IMR-90 (cell line): ENCODE data around the gene RXRB. TPM values are rescaled to one million over a fixed set of nuclear protein-coding genes. Genes with fewer than 3 reads are reported as not detected.
A peak's percentile ranks its signal among the peaks of the same experiment; 100 is the strongest.

ENCODE experiments used
- ATAC-seq: fragments of 200-7000 bp; cut with Tn5 transposase; 2 replicates; pipeline ENCODE4 v1.9.1; 2020; ENCODE audit warnings: low read depth, mild to moderate bottlenecking, moderate library complexity
- Bru-seq: library from RNA; stranded (reverse); fragments of 400-500 nt; gene quantifications from one replicate; lab custom pipeline; 2021; lab: Mats Ljungman, UMichigan
- BruChase-seq, 2 experiments: library from RNA; stranded (reverse); fragments of 400-500 nt; gene quantifications; one replicate each; lab custom pipeline; 2021; lab: Mats Ljungman, UMichigan
- BruUV-seq: library from RNA; stranded (reverse); fragments of 400-500 nt; replicated peaks from 2 replicates; lab custom pipeline; 2021; lab: Mats Ljungman, UMichigan
- CTCF ChIA-PET: fragments of 300-600 bp; formaldehyde crosslinking; extraction: SDS; loops from one replicate; lab custom pipeline; 2021; ENCODE audit warnings: antibody characterized with exemption; lab: Yijun Ruan, JAX
- POLR2A ChIA-PET: fragments of 300-600 bp; sonication (Branson Sonifier 250); formaldehyde crosslinking; loops from one replicate; lab custom pipeline; 2022; ENCODE audit warnings: antibody characterized with exemption; ENCODE audit not compliant: unreplicated experiment; lab: Charles Lee
- DNase-seq: peaks from one replicate; pipeline ENCODE4 v3.0.0; 2013
- H2AFZ ChIP-seq: replicated peaks from 2 replicates; pipeline ENCODE3; 2013; ENCODE audit warnings: low read length, mild to moderate bottlenecking; ENCODE audit not compliant: poor library complexity
- H2AK5ac ChIP-seq: 2 replicates; pipeline ENCODE4 v1.6.1; 2013; ENCODE audit warnings: low read depth, low read length, inconsistent platforms
- H2AK9ac ChIP-seq: replicated peaks from 2 replicates; pipeline ENCODE3; 2013; ENCODE audit warnings: mild to moderate bottlenecking, low read depth, low read length, moderate library complexity; ENCODE audit not compliant: poor library complexity
- H2BK120ac ChIP-seq: 2 replicates; pipeline ENCODE4 v1.6.1; 2013; ENCODE audit warnings: low read depth, low read length, inconsistent platforms
- H2BK15ac ChIP-seq: 3 replicates; pipeline ENCODE4 v1.6.1; 2013; ENCODE audit warnings: low read depth, low read length, inconsistent platforms
- H2BK20ac ChIP-seq: 2 replicates; pipeline ENCODE4 v1.6.1; 2013; ENCODE audit warnings: low read depth, mild to moderate bottlenecking, inconsistent platforms, low read length, moderate library complexity
- H2BK5ac ChIP-seq: 2 replicates; pipeline ENCODE4 v1.6.1; 2013; ENCODE audit warnings: mild to moderate bottlenecking, low read depth, low read length, inconsistent platforms; ENCODE audit not compliant: poor library complexity, severe bottlenecking
- H3K14ac ChIP-seq: replicated peaks from 2 replicates; pipeline ENCODE4 v1.6.1; 2013; ENCODE audit warnings: low read depth, low read length, inconsistent platforms
- H3K18ac ChIP-seq: 2 replicates; pipeline ENCODE4 v1.6.1; 2013; ENCODE audit warnings: low read depth, low read length, control low read depth
- H3K23ac ChIP-seq: 2 replicates; pipeline ENCODE4 v1.6.1; 2013; ENCODE audit warnings: low read depth, low read length, inconsistent platforms
- H3K27ac ChIP-seq: 2 replicates; pipeline ENCODE4 v1.5.1; 2013; ENCODE audit warnings: mild to moderate bottlenecking, control low read depth, low read length; ENCODE audit not compliant: insufficient read depth
- H3K27me3 ChIP-seq: 2 replicates; pipeline ENCODE4 v1.6.1; 2013; ENCODE audit warnings: low read length; ENCODE audit not compliant: control insufficient read depth, insufficient read depth
- H3K36me3 ChIP-seq: 2 replicates; pipeline ENCODE4 v1.6.1; 2013; ENCODE audit warnings: low read length, mixed read lengths; ENCODE audit not compliant: control insufficient read depth, insufficient read depth
- H3K4ac ChIP-seq: 2 replicates; pipeline ENCODE4 v1.6.1; 2013; ENCODE audit warnings: low read depth, low read length, inconsistent platforms
- H3K4me1 ChIP-seq: 2 replicates; pipeline ENCODE4 v1.6.1; 2013; ENCODE audit warnings: low read length, mixed read lengths; ENCODE audit not compliant: control insufficient read depth, insufficient read depth
- H3K4me2 ChIP-seq: 2 replicates; pipeline ENCODE4 v1.6.1; 2013; ENCODE audit warnings: low read depth, mild to moderate bottlenecking, control low read depth, low read length, moderate library complexity
- H3K4me3 ChIP-seq: 2 replicates; pipeline ENCODE4 v1.5.1; 2013; ENCODE audit warnings: low read depth, mild to moderate bottlenecking, control low read depth, low read length, moderate library complexity; ENCODE audit not compliant: insufficient read depth
- H3K56ac ChIP-seq: 2 replicates; pipeline ENCODE4 v1.6.1; 2013; ENCODE audit warnings: low read length, inconsistent platforms; ENCODE audit not compliant: insufficient read depth; ENCODE audit errors: extremely low read depth
- H3K79me1 ChIP-seq, 2 experiments: 2 replicates each; pipeline ENCODE4 v1.6.1; 2013; ENCODE audit warnings: low read length in 2 of 2, inconsistent platforms in 1 of 2, low read depth in 1 of 2
- H3K9ac ChIP-seq: 2 replicates; pipeline ENCODE4 v1.6.1; 2013; ENCODE audit warnings: low read depth, low read length, control low read depth
- H3K9me1 ChIP-seq: 2 replicates; pipeline ENCODE4 v1.6.1; 2013; ENCODE audit warnings: low read length, inconsistent platforms; ENCODE audit not compliant: insufficient read depth
- H3K9me3 ChIP-seq: 2 replicates; pipeline ENCODE4 v1.6.1; 2013; ENCODE audit warnings: low read length; ENCODE audit not compliant: control insufficient read depth, insufficient read depth
- H4K20me1 ChIP-seq: 2 replicates; pipeline ENCODE4 v1.6.1; 2013; ENCODE audit warnings: low read length, inconsistent platforms; ENCODE audit not compliant: insufficient read depth
- H4K5ac ChIP-seq: 2 replicates; pipeline ENCODE4 v1.6.1; 2013; ENCODE audit warnings: mild to moderate bottlenecking, low read depth, low read length, control low read depth
- H4K8ac ChIP-seq, 2 experiments: 2 replicates each; pipeline ENCODE4 v1.6.1; 2013; ENCODE audit warnings: low read depth in 2 of 2, low read length in 2 of 2, control low read depth in 1 of 2, inconsistent platforms in 1 of 2
- H4K91ac ChIP-seq: 2 replicates; pipeline ENCODE4 v1.6.1; 2013; ENCODE audit warnings: low read depth, low read length, inconsistent platforms; ENCODE audit not compliant: insufficient read depth
- BHLHE40 ChIP-seq: fragments of 150-350 bp; IDR thresholded peaks from 2 replicates; pipeline ENCODE4 v1.6.1; 2016; ENCODE audit warnings: mild to moderate bottlenecking, low read depth, low read length
- CEBPB ChIP-seq: IDR thresholded peaks from 2 replicates; pipeline ENCODE4 v1.6.1; 2012; ENCODE audit warnings: low read depth, low read length, improper control_type of control experiment
- FOS ChIP-seq: fragments of 150-350 bp; IDR thresholded peaks from 2 replicates; pipeline ENCODE4 v1.6.1; 2016; ENCODE audit warnings: low read depth, low read length
- MAZ ChIP-seq: IDR thresholded peaks from 2 replicates; pipeline ENCODE4 v1.6.1; 2012; ENCODE audit warnings: low read depth, mild to moderate bottlenecking, low read length, improper control_type of control experiment, moderate library complexity, borderline replicate concordance
- MXI1 ChIP-seq: IDR thresholded peaks from 2 replicates; pipeline ENCODE4 v1.6.1; 2012; ENCODE audit warnings: low read depth, mild to moderate bottlenecking, low read length, moderate library complexity, borderline replicate concordance
- POLR2A ChIP-seq: IDR thresholded peaks from 2 replicates; pipeline ENCODE4 v1.6.1; 2012; ENCODE audit warnings: mild to moderate bottlenecking, low read depth, low read length
- RCOR1 ChIP-seq: IDR thresholded peaks from 2 replicates; pipeline ENCODE4 v1.6.1; 2012; ENCODE audit warnings: mild to moderate bottlenecking, low read length, improper control_type of control experiment; ENCODE audit not compliant: insufficient replicate concordance
- WGBS, 2 experiments: methylation state at CpG; one replicate each; pipeline versions ENCODE4 v1.1.5 to v1.1.7; 2013; ENCODE audit warnings: missing lambda C conversion rate in 2 of 2; ENCODE audit not compliant: insufficient read length in 1 of 2; ENCODE audit errors: extremely low coverage in 2 of 2; 5-methylcytosine and 5-hydroxymethylcytosine counted together
- dilution Hi-C: fragments of 300-500 bp; cut with HindIII; formaldehyde crosslinking; loops from one replicate; pipeline ENCODE4 v1.14.3; 2018; ENCODE audit warnings: low sequenced_read_pairs; ENCODE audit not compliant: unreplicated experiment
- in situ Hi-C: fragments of 300-500 bp; cut with MboI; formaldehyde crosslinking; loops from 3 replicates; pipeline ENCODE4 v1.14.3; 2019; ENCODE audit warnings: low sequenced_read_pairs, inconsistent platforms, mixed read lengths
- intact Hi-C: fragments of 100-400 bp; cut with micrococcal nuclease; formaldehyde crosslinking; loops from 2 replicates; pipeline ENCODE4 v1.10.0; 2022
- long read RNA-seq: library from polyadenylated mRNA; unstranded; transcript quantifications from one replicate; pipeline ENCODE4 v2.0.0, GENCODE V29; 2021; ENCODE audit not compliant: unreplicated experiment
- polyA plus RNA-seq, 3 experiments: library from polyadenylated mRNA; depleted of rRNA; stranded (reverse); fragments of >200 nt; gene quantifications; 2 replicates each; pipeline ENCODE4 v1.2.3, GENCODE V29; 2012; ENCODE audit warnings: low replicate concordance in 1 of 3
- total RNA-seq: library from RNA; depleted of rRNA; stranded (reverse); fragments of >200 nt; gene quantifications from 2 replicates; pipeline ENCODE4 v1.2.3, GENCODE V29; 2012; rRNA removed
- TF ChIP-seq, protein P1 (sequence below): fragments of 150-350 bp; IDR thresholded peaks from 2 replicates; pipeline ENCODE4 v1.6.1; 2017; ENCODE audit warnings: mild to moderate bottlenecking, antibody characterized with exemption, low read length, low read depth
- TF ChIP-seq, protein P2 (sequence below): fragments of 150-350 bp; IDR thresholded peaks from 2 replicates; pipeline ENCODE4 v1.6.1; 2016; ENCODE audit warnings: low read depth, mild to moderate bottlenecking, low read length, moderate library complexity, borderline replicate concordance
- TF ChIP-seq, protein P3 (sequence below): conservative IDR thresholded peaks from 2 replicates; pipeline ENCODE4 v1.5.1; 2012; ENCODE audit warnings: mild to moderate bottlenecking, low read depth, low read length, improper control_type of control experiment

RXRB gene
- total RNA-seq (16.7 and 18.6 TPM in 2 replicates), polyA plus RNA-seq (2012; rRNA removed) (46.9 and 53.7 TPM in 2 replicates), Bru-seq, nascent RNA (percentile 73 among the genes with signal in this experiment), BruChase-seq, experiment 1, labeled RNA remaining after a 6-hour chase (percentile 77 among the genes with signal in this experiment), BruChase-seq, experiment 2, labeled RNA remaining after a 2-hour chase (percentile 80 among the genes with signal in this experiment)
- polyA plus RNA-seq (2012; cell fraction: cytosol; rRNA removed), result 29.7 and 30.4 TPM in 2 replicates
- polyA plus RNA-seq (2012; cell fraction: nucleus; rRNA removed; ENCODE audit: low replicate concordance), result 257 and 289 TPM in 2 replicates
- long read RNA-seq, transcript RXRB-201 (10 exons, 2,908 nt), result major isoform, 9 of 52 reads
- long read RNA-seq, partial matches to known transcripts, result 16 of 52 reads
- long read RNA-seq, other reads (novel, unspliced or antisense), result 16 of 52 reads

DNA sequence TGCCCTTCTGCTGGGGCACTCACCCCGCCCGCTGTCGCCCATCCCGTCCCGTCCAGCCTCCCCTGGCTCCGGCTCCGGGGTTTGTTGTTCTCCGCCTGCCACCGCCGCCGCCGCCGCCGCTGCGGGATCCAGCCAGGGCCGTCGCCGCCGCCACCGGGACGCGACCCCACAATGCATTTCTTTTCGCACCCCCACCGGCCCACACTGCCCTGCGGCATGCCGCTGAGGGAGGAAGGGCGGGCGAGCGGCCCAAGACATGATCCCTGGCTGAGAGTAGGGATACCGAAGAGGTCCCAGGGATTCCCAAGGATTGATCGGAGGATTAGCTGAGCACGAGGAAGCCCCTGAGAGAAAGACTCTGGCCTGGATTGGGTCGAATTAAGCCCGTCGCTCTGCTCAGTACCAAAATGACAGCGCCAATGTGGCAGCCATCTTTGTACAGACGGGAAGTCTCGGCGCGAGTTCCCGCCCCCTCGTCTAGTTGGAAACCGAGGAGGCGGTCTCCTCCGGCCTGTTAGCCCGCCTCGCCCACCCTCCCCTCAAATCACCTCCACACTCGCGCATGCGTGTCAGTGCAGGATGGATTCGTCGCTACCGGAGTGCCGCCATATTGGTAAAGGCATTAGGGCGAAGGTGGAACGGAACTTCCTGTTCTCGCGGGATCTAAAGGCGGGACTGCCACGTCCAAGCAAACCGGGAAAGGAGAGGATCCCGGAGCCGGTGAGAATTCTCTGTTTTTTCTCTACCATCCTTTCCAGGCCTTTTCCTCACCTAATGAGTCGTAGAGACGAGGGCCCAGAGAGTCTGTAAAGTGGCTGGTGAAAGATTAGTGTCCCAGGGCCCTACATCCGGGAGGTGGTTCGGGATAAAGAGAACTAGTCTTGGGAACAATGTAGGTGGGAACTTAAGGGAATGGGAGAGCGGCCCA, at the start of gene RXRB, which contains the start of gene SLC39A7:
Gene RXRB (minus strand): TSS at position 447 of the 928 bp plus-strand sequence. CDS start 189 bp downstream, at position 258.
Gene SLC39A7 (plus strand): TSS at position 649 of the 928 bp plus-strand sequence. CDS start 379 bp downstream, outside the sequence.
- Histone ChIP-seq H2AFZ (peak within 1 kb of the TSS; percentile 99), H3K4me1 (peaks cover 20% of the 10 kb centered on the region), H2BK5ac (peak within 1 kb of the TSS; percentile 97), H2BK15ac (peak within 1 kb of the TSS; percentile 80; the same call in 2 of the 3 replicates), H3K4me2 (peak within 1 kb of the TSS; percentile 99), H3K27me3 (no peaks in the 10 kb centered on the region), H4K20me1 (peaks cover 60% of the 10 kb centered on the region; the same call in 1 of the 2 replicates), H2BK120ac (peak within 1 kb of the TSS; percentile 94), H3K4me3 (peak within 1 kb of the TSS; percentile 73), H3K4ac (peak within 1 kb of the TSS; percentile 99), H2AK5ac (peak within 1 kb of the TSS; percentile 99), H3K9me3 (no peaks in the 10 kb centered on the region), H3K56ac (peak within 1 kb of the TSS; percentile 100), H3K36me3 (peaks cover 40% of the 10 kb centered on the region), H4K8ac (peak within 1 kb of the TSS; percentile 81 to 100), H3K23ac (peak within 1 kb of the TSS; percentile 99), H3K9ac (peak within 1 kb of the TSS; percentile 98), H4K91ac (peak within 1 kb of the TSS; percentile 99), H3K14ac (peak within 1 kb of the TSS; percentile 100), H3K9me1 (peaks cover 29% of the 10 kb centered on the region), H3K79me1 (peaks cover 22 to 91% of the 10 kb centered on the region in 2 experiments; a peak in 3 of 4 replicates), H3K27ac (peak within 1 kb of the TSS; percentile 95), H2BK20ac (peak within 1 kb of the TSS; percentile 77), H2AK9ac (peak within 1 kb of the TSS; percentile 100), H4K5ac (peak within 1 kb of the TSS; percentile 92), H3K18ac (peak within 1 kb of the TSS; percentile 89)
- WGBS, 2 experiments, result 0% methylated on average over 8 of the region's 68 CpGs; no CpG with 5 or more reads in 1 of the 2 experiments
- ChIA-PET POLR2A (no interaction called here), CTCF (no interaction called here)
- BruUV-seq, result no TSS peak
- ATAC-seq (peak; percentile 77), DNase-seq (peak; percentile 99)
- intact Hi-C loops (loop anchor here (2.0 kb wide), 2 partner anchors 48 to 228 kb away; no protein-coding TSS in a partner anchor), in situ Hi-C loops (no loop called here), dilution Hi-C loops (no loop called here)
- TF ChIP-seq POLR2A, result peak; percentile 92
- no peak for TF ChIP-seq FOS
- TF ChIP-seq, protein P1, sequence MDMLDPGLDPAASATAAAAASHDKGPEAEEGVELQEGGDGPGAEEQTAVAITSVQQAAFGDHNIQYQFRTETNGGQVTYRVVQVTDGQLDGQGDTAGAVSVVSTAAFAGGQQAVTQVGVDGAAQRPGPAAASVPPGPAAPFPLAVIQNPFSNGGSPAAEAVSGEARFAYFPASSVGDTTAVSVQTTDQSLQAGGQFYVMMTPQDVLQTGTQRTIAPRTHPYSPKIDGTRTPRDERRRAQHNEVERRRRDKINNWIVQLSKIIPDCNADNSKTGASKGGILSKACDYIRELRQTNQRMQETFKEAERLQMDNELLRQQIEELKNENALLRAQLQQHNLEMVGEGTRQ, result no peak; the same call in 1 of the 2 replicates
- peak; percentile 63 for TF ChIP-seq MXI1
- no peak; the same call in 1 of the 2 replicates for TF ChIP-seq MAZ
- TF ChIP-seq, protein P2, sequence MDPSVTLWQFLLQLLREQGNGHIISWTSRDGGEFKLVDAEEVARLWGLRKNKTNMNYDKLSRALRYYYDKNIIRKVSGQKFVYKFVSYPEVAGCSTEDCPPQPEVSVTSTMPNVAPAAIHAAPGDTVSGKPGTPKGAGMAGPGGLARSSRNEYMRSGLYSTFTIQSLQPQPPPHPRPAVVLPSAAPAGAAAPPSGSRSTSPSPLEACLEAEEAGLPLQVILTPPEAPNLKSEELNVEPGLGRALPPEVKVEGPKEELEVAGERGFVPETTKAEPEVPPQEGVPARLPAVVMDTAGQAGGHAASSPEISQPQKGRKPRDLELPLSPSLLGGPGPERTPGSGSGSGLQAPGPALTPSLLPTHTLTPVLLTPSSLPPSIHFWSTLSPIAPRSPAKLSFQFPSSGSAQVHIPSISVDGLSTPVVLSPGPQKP, result no peak
- no peak for TF ChIP-seq BHLHE40
- TF ChIP-seq RCOR1, result no peak
- TF ChIP-seq CEBPB, result no peak
- TF ChIP-seq, protein P3, sequence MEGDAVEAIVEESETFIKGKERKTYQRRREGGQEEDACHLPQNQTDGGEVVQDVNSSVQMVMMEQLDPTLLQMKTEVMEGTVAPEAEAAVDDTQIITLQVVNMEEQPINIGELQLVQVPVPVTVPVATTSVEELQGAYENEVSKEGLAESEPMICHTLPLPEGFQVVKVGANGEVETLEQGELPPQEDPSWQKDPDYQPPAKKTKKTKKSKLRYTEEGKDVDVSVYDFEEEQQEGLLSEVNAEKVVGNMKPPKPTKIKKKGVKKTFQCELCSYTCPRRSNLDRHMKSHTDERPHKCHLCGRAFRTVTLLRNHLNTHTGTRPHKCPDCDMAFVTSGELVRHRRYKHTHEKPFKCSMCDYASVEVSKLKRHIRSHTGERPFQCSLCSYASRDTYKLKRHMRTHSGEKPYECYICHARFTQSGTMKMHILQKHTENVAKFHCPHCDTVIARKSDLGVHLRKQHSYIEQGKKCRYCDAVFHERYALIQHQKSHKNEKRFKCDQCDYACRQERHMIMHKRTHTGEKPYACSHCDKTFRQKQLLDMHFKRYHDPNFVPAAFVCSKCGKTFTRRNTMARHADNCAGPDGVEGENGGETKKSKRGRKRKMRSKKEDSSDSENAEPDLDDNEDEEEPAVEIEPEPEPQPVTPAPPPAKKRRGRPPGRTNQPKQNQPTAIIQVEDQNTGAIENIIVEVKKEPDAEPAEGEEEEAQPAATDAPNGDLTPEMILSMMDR, result no peak
